SIG-M5 treated with dmso at 0.1 percent for 504 hours (cell line): Measurements from ENCODE around the gene ARHGAP20.
A peak's percentile ranks its signal among the peaks of the same experiment; 100 is the strongest.

Source experiments
- DNase-seq: peaks from one replicate; lab custom pipeline; 2025; ENCODE audit not compliant: unreplicated experiment; lab: John Stamatoyannopoulos, UW

ARHGAP20 gene

DNA sequence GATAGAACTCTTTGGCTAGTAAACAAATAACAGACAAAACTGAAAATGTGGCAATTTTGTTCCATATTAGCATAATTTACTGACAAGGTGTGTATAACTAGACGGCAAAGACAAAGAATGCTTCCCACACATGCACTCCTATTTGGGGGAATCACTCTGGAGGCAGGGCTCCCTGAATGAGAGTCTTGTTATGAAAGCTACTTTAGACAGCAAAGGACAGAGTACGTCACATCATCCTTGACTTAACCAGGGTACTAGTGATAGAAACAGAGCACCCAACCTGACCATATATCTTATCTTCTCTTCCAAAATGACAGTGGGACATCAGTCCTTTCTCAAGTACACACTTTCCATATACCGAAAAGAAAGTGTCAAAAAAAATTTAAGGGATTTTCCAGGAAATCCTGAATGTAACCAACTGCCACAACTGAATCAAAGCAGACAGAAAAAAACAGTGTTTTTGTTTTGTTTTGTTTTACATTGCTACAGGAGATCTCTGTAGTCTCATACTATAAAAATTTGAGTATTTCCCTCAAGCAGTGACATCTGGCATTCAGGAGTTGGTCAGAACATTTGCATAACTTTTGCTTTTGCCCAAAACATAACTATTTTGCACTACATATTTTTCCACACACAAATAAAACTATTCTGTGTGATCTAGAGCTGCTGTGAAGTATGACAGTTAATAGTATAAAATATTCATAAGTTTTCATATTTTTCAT, 98.9 kb downstream of the ARHGAP20 start:
- no peak for DNase-seq

GRCh38 chr11:110606415-110606814, 105.8 kb downstream of the ARHGAP20 start:
- no peak for DNase-seq

- no peak for DNase-seq
Measured at GRCh38 chr11:110601936-110602335, 110.3 kb downstream of the ARHGAP20 start.

DNA sequence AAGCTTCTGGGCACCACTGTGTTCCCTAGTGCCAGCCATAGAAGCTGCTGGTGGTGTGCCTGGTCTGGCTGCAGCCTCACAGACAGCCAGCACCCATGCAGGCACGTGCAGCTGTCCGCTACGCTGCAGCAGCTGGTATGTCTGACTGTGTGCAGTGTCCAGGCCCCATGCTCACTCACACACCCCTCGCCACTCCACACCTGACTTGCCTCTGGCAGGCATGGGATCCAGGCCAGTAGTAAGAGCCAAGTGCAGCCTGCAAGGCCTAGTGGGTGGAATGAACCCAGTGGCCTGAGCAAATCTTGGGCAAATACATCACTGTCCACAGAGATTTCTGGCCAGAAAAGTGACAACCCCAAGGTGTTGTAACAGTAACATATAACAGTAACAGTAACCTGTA, 111.9 kb downstream of the ARHGAP20 start:
- DNase-seq = no peak

DNA sequence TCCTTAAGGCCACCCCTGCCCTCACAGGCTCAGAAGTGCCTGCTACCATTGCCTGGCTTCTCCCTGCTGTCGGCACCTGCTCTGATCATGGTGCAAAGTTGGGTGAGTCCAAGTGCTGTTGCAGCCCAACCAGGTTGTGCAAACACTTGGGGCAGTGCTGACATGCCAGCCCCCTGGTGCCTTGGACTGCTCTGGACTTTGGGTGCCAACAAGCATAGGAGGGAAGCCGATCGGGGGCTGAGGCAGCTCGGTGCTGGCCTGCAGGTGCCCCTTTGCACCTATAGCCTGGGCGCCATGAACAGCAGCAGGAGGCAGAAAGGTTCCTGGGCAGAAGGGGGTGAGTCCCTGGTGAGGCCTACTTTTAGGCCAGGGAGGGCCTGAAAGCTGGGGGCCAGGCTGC, 113.0 kb downstream of the ARHGAP20 start:
- no peak for DNase-seq

- DNase-seq = no peak
Measured at GRCh38 chr11:110598725-110599124, 113.5 kb downstream of the ARHGAP20 start.

- no peak for DNase-seq
Measured at GRCh38 chr11:110587972-110588371, 124.3 kb downstream of the ARHGAP20 start.

- DNase-seq = no peak
Measured at GRCh38 chr11:110587129-110587528, 125.1 kb downstream of the ARHGAP20 start.

- no peak for DNase-seq
Measured at GRCh38 chr11:110584150-110584549, 128.1 kb downstream of the ARHGAP20 start.

DNA sequence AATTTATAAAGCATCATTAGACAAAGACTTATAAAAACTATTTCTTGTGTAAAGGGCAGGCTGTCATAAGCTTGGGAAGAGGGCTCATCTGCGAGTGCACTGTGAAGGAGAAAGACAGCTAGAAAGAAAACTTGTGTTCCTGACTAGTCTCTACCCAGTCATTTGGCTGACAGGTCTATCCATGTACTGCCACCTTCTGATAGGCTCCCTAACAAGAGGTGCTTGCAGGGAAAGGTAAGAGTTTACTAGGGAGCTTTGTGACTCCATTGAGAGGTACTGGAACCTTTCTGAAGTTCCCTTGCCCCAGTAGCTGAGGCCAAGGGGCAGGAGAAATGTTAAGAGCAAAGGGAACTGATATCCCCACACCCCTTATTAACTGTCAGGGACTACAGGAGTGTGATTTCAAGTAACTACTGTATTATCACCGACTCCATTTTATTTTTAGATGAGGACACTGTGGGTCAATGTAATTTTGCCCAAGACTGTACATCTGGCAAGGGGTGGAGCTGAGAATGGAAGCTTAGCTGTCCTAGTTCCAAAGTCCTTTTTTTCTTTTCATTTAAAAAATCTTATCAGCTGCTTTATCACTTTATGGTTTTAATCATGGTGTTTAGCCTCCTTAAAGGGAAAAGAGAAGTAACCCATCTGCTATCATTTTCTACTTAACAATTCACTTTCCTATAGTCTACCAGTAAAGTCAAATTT, 129.4 kb downstream of the ARHGAP20 start:
- DNase-seq = no peak

DNA sequence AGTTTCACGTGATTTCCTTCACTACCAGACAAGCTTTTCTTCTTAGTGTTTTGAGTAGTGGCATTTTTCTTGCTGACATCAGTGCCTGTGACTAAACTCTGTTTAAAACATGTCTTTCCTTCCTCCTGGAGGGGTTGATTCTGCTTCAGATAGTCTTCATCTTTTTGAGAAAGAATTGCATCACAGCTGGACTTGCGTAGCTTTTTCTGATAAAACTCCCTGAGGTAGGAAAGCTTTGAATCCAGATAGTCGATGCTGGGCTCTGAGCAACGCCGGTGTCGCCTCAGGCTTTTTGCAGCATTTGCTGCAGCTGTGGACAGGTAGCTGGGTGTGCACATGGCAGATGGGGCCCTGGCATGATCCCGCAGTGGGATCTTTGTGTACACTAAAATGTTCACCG, 131.7 kb downstream of the ARHGAP20 start:
- no peak for DNase-seq

DNA sequence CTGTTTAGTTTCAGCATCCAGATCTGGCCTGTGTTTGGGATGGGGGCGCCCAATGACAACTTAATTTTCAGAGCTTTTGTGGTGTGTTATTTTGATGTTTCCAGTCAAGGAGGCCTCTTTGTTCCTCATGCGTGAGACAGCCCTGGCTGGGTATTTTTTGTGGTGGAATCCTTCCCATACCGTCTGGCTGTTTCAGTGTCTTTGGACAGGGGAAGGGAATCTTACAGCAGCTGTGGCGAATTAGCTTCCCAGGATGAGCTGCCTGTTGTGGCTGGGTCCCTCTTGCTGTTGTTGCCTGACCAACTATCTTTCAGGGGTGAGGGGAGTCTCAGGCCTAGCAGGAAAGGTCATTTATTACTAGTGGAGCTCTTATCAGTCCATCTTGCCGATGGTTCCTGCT, 138.8 kb downstream of the ARHGAP20 start:
- DNase-seq = no peak

DNA sequence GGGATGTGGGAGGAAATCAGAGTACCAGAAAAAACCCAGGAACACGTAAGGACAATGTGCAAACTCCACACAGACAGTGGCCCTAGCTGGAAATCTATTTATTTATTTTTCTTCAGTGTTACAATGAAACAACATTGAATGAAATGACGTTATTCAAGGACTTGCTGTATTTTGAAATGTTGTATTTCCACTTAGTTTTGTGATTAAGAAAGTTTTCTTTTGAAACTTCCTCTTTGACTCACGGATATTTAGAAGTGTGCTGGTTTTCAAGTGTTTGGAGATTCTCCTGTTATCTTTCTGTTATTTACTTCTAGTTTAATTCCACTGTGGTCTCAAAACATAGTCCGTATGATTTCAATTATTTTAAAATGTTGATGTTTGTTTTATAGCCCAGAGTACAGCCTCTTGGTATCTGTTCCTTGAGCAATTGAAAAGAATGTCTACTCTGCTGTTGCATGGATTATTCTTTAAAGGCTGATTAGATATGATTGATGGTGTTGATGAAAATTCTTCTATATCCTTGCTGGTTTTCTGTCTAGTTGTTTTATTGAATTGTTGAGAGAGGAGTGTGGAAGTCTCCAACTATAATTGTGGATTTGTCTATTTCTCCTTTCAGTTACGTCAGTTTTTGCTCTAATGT, 141.0 kb downstream of the ARHGAP20 start:
- DNase-seq = peak; percentile 1

- DNase-seq = no peak
Measured at GRCh38 chr11:110566577-110566976, 145.7 kb downstream of the ARHGAP20 start.

GRCh38 chr11:110565357-110566336, 146.6 kb downstream of the ARHGAP20 start:
- peak; percentile 3 for DNase-seq

GRCh38 chr11:110564676-110565356, 147.4 kb downstream of the ARHGAP20 start:
- DNase-seq = no peak

- no peak for DNase-seq
Measured at GRCh38 chr11:110544779-110545178, 167.5 kb downstream of the ARHGAP20 start.

DNA sequence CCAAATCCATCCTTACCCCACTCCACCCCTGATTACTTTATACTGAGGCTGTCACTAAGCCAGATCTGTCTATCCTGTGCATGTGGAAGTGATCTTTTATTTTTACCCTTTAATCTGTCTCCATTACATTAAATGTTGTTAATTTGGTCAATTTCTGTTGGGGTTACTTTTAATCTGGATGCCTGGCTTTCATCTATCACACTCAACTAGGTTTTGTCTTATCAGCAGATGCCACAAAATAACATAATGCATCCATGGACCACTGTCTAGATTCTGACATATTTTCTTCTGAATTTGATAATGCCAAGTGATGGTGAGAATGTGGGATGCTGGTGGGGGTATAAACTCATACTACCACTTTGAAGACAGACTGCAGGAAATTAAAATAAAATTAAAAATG, 174.1 kb downstream of the ARHGAP20 start:
- DNase-seq = no peak

GRCh38 chr11:110530900-110531741, 181.1 kb downstream of the ARHGAP20 start:
- DNase-seq = no peak

DNA sequence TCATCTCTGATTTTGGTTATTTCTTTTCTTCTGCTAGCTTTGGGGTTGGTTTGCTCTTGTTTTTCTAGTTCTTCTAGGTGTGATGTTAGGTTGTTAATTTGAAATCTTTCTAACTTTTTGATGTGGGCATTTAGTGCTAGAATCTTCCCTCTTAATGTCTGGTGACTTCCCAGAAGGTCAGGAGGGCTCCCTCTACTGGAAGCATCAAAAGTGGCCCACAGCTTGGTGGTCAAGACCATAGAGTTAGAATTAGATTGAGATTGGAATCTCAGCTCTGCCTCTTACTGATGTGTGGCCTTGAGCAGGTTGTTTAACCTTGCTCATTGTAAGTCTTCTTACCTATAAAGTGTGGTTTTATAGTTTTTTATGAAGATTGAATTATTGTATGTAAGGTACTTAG, 183.2 kb downstream of the ARHGAP20 start:
- peak; percentile 2 for DNase-seq
